HG02973 (cell line): ENCODE data around the gene ELP1.
"Not testable (repeated sequence)": the region's sequence is repeated elsewhere in the genome, so short reads cannot be mapped to it uniquely, and the experiment has no call there.

Source experiments
- ATAC-seq: cut with Tn5 transposase; IDR thresholded peaks from one replicate; pipeline ENCODE4 v1.9.1; 2021; ENCODE audit warnings: moderate library complexity; ENCODE audit not compliant: unreplicated experiment

Gene ELP1

GRCh38 chr9:108933718-108934322 is at the start of gene ELP1:
Gene ELP1 (minus strand): TSS chr9:108934124. CDS start chr9:108931146, 2,978 bp downstream.
- ATAC-seq: peak; percentile 87

- ATAC-seq: no peak
Measured at GRCh38 chr9:108980893-108981292, 47.0 kb upstream of the ELP1 start.

GRCh38 chr9:108978205-108978604 is 44.3 kb upstream of the ELP1 start:
- no peak for ATAC-seq

GRCh38 chr9:108973895-108974294 is 40.0 kb upstream of the ELP1 start:
- no peak for ATAC-seq

- ATAC-seq: no peak
Measured at GRCh38 chr9:108972626-108973209, 38.8 kb upstream of the ELP1 start.

- ATAC-seq: no peak
Measured at GRCh38 chr9:108972186-108972585, 38.3 kb upstream of the ELP1 start.

GRCh38 chr9:108971392-108971791 is 37.5 kb upstream of the ELP1 start:
- ATAC-seq: not testable (repeated sequence)

- ATAC-seq: no peak
Measured at GRCh38 chr9:108967916-108968315, 34.0 kb upstream of the ELP1 start.

GRCh38 chr9:108963459-108964143 is 29.7 kb upstream of the ELP1 start:
- no peak for ATAC-seq

GRCh38 chr9:108961151-108961550 is 27.2 kb upstream of the ELP1 start:
- ATAC-seq: no peak

GRCh38 chr9:108960331-108960730 is 26.4 kb upstream of the ELP1 start:
- no peak for ATAC-seq

- no peak for ATAC-seq
Measured at GRCh38 chr9:108956631-108957026, 22.7 kb upstream of the ELP1 start.

GRCh38 chr9:108956022-108956630 is 22.2 kb upstream of the ELP1 start:
- ATAC-seq: no peak

- ATAC-seq: peak; percentile 65
Measured at GRCh38 chr9:108953983-108954574, 20.2 kb upstream of the ELP1 start.

- ATAC-seq: no peak
Measured at GRCh38 chr9:108951578-108951977, 17.7 kb upstream of the ELP1 start.

GRCh38 chr9:108950168-108950567 is 16.2 kb upstream of the ELP1 start:
- no peak for ATAC-seq

GRCh38 chr9:108939975-108940374 is 6.1 kb upstream of the ELP1 start:
- no peak for ATAC-seq

- ATAC-seq: no peak
Measured at GRCh38 chr9:108937561-108938305, 3.8 kb upstream of the ELP1 start.

- peak; percentile 79 for ATAC-seq
Measured at GRCh38 chr9:108934323-108934893, 484 bp upstream of the ELP1 start, which contains the start of gene ABITRAM. Gene ABITRAM (plus strand): TSS chr9:108934400. CDS start chr9:108934487, 87 bp downstream.

- no peak for ATAC-seq
Measured at GRCh38 chr9:108933231-108933717, 650 bp downstream of the ELP1 start.
